HG03354 (cell line): Measurements from ENCODE around the gene CPSF6.
"Not testable (repeated sequence)": the region's sequence is repeated elsewhere in the genome, so short reads cannot be mapped to it uniquely, and the experiment has no call there.

Experiments used
- ATAC-seq: cut with Tn5 transposase; IDR thresholded peaks from one replicate; pipeline ENCODE4 v1.9.1; 2021; ENCODE audit warnings: mild to moderate bottlenecking; ENCODE audit not compliant: unreplicated experiment, poor library complexity, severe bottlenecking

The CPSF6 gene

GRCh38 chr12:69316784-69317183 lies 77.4 kb downstream of the CPSF6 start:
- ATAC-seq, result not testable (repeated sequence)

- not testable (repeated sequence) for ATAC-seq
Measured at GRCh38 chr12:69317233-69317632, 77.9 kb downstream of the CPSF6 start.

GRCh38 chr12:69318225-69318624 lies 78.9 kb downstream of the CPSF6 start:
- no peak for ATAC-seq

- no peak for ATAC-seq
Measured at GRCh38 chr12:69321351-69321750, 82.0 kb downstream of the CPSF6 start.
